ENCODE results near the gene KIAA1210. TPM values are rescaled to one million over a fixed set of nuclear protein-coding genes. Genes with fewer than 3 reads are reported as not detected.

The KIAA1210 gene
- total RNA-seq, result not detected in 2 replicates

DNA sequence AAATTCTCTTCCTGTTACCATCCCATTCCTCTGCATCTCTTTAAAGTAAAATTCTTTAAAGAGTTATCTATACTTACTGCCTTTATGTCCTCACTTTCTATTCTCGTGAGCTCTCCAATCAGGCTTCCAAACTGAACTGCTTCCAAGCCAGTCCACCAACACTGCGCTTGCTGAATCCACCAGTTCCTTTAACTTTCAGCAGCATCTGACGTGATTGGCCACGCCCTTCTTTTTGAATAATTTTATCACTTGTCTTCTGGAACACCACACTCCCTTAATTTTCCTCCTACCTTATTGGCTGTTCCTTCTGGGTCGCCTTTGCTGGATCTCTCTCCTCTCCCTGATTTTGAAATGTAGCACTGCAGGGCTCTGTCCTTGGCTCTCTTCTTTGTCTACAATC lies at the start of gene KIAA1210:
Gene KIAA1210 (minus strand): TSS at position 163 of the 400 bp plus-strand sequence. CDS start 4,170 bp downstream, outside the sequence.

DNA sequence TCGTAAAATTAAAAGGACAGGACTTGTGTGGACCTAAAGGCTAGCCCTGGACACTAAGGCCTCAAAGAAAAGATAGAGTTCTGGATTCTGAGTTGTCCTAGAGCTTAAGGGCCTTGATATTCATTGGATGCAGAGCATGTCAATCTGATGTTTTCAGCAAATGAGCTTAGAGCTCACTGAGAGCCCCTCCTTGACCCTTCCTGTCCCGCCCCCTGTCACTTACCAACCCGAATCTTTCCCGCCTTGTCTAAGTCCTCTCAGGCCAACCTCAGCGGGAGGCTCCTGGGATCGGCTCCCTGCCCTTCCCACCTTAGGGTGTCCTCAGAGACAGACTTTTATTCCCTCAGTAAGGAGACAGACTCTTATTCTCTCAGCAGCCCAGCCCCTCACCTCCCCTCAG lies 54.9 kb downstream of the KIAA1210 start, which contains the start of gene CT47C1:
Gene CT47C1 (plus strand): TSS at position 250 of the 400 bp plus-strand sequence. CDS start 233 bp downstream, outside the sequence.

Other genes with a start within 250 kb of the KIAA1210 start
- 0.22 and 0.57 TPM in 2 replicates for gene LONRF3, start 153.2 kb downstream of the KIAA1210 start, total RNA-seq
- not detected in 2 replicates for gene CT47C1, start 54.8 kb downstream of the KIAA1210 start, total RNA-seq
- 95.4 and 150 TPM in 2 replicates for gene PGRMC1, start 108.5 kb upstream of the KIAA1210 start, total RNA-seq